Measurements from ENCODE around the gene PIM2.

- TF ChIP-seq SP1 (IDR thresholded peaks at IDR 0.05; ENCODE audit: low read depth) (no peak), CEBPB (IDR thresholded peaks at IDR 0.05; ENCODE audit: low read depth) (no peak), CBX3 (IDR thresholded peaks at IDR 0.05; ENCODE audit: low read depth) (no peak)
- TF ChIP-seq, protein P1, sequence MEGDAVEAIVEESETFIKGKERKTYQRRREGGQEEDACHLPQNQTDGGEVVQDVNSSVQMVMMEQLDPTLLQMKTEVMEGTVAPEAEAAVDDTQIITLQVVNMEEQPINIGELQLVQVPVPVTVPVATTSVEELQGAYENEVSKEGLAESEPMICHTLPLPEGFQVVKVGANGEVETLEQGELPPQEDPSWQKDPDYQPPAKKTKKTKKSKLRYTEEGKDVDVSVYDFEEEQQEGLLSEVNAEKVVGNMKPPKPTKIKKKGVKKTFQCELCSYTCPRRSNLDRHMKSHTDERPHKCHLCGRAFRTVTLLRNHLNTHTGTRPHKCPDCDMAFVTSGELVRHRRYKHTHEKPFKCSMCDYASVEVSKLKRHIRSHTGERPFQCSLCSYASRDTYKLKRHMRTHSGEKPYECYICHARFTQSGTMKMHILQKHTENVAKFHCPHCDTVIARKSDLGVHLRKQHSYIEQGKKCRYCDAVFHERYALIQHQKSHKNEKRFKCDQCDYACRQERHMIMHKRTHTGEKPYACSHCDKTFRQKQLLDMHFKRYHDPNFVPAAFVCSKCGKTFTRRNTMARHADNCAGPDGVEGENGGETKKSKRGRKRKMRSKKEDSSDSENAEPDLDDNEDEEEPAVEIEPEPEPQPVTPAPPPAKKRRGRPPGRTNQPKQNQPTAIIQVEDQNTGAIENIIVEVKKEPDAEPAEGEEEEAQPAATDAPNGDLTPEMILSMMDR (IDR thresholded peaks at IDR 0.05 in 2 of 3, conservative IDR thresholded peaks at IDR 0.05 in 1 of 3; ENCODE audit: borderline replicate concordance in 1 of 3, insufficient read depth in 1 of 3, low read depth in 2 of 3, low read length in 2 of 3) = no peak
Measured at GRCh38 chrX:48902776-48903175, 16.0 kb downstream of the PIM2 start.
